Measurements from ENCODE around the gene ZNF664. TPM values are rescaled to one million over a fixed set of nuclear protein-coding genes. Genes with fewer than 3 reads are reported as not detected.

The ZNF664 gene
- total and polyA plus RNA-seq, 4 donors = 78.0 to 119 (median 88.9) TPM

- no peak for DNase-seq (ENCODE audit: low read depth in 4 of 6, low spot score in 6 of 6)
- peaks cover 11% of the 10 kb centered on the region for H3K4me1 ChIP-seq (ENCODE audit: control insufficient read depth, insufficient read depth, low read length)
- H3K36me3 ChIP-seq (ENCODE audit: control insufficient read depth, insufficient read depth, low read length) = peaks cover 4% of the 10 kb centered on the region
- WGBS (ENCODE audit: insufficient coverage) = 82% methylated on average over 7 of the region's 7 CpGs
- no peak overlapping the region for H3K27ac ChIP-seq (ENCODE audit: low read depth, low read length)
- no peak overlapping the region for H3K4me3 ChIP-seq (ENCODE audit: low read depth, low read length)
- no peaks in the 10 kb centered on the region for H3K9me3 ChIP-seq (ENCODE audit: control insufficient read depth, insufficient read depth, low read length)
- H3K27me3 ChIP-seq (ENCODE audit: control insufficient read depth, insufficient read depth, low read length) = no peaks in the 10 kb centered on the region
Measured at GRCh38 chr12:123982269-123982668, 9.3 kb downstream of the ZNF664 start.

- peak in 2 of 6 donors; percentile 69 to 84 for DNase-seq (ENCODE audit: low read depth in 4 of 6, low spot score in 6 of 6)
- 66% methylated on average over 7 of the region's 7 CpGs for WGBS (ENCODE audit: insufficient coverage)
- peaks cover 11% of the 10 kb centered on the region for H3K4me1 ChIP-seq (ENCODE audit: control insufficient read depth, insufficient read depth, low read length)
Measured at GRCh38 chr12:123983822-123984485, 10.9 kb downstream of the ZNF664 start.

GRCh38 chr12:123984903-123985302 lies 11.9 kb downstream of the ZNF664 start:
- Histone ChIP-seq H3K4me1 (ENCODE audit: control insufficient read depth, insufficient read depth, low read length) (peaks cover 11% of the 10 kb centered on the region), H3K27ac (ENCODE audit: low read depth, low read length) (no peak overlapping the region), H3K4me3 (ENCODE audit: low read depth, low read length) (no peak overlapping the region), H3K9me3 (ENCODE audit: control insufficient read depth, insufficient read depth, low read length) (no peaks in the 10 kb centered on the region), H3K36me3 (ENCODE audit: control insufficient read depth, insufficient read depth, low read length) (peaks cover 5% of the 10 kb centered on the region), H3K27me3 (ENCODE audit: control insufficient read depth, insufficient read depth, low read length) (no peaks in the 10 kb centered on the region)
- DNase-seq (ENCODE audit: low read depth in 4 of 6, low spot score in 6 of 6) = no peak
- WGBS (ENCODE audit: insufficient coverage) = 89% methylated on average over 3 of the region's 4 CpGs

More at GRCh38 chr12:123983822-123984485, 10.9 kb downstream of the ZNF664 start:
- Histone ChIP-seq H3K36me3 (ENCODE audit: control insufficient read depth, insufficient read depth, low read length) (peaks cover 7% of the 10 kb centered on the region), H3K9me3 (ENCODE audit: control insufficient read depth, insufficient read depth, low read length) (no peaks in the 10 kb centered on the region), H3K4me3 (ENCODE audit: low read depth, low read length) (no peak overlapping the region), H3K27ac (ENCODE audit: low read depth, low read length) (no peak overlapping the region), H3K27me3 (ENCODE audit: control insufficient read depth, insufficient read depth, low read length) (no peaks in the 10 kb centered on the region)

GRCh38 chr12:123986374-123986965 lies 13.5 kb downstream of the ZNF664 start:
- H3K4me3 ChIP-seq (ENCODE audit: low read depth, low read length) = no peak overlapping the region
- no CpG with 5 or more reads among the region's 3 CpGs for WGBS (ENCODE audit: insufficient coverage)
- H3K9me3 ChIP-seq (ENCODE audit: control insufficient read depth, insufficient read depth, low read length) = no peaks in the 10 kb centered on the region
- peaks cover 8% of the 10 kb centered on the region for H3K36me3 ChIP-seq (ENCODE audit: control insufficient read depth, insufficient read depth, low read length)
- H3K4me1 ChIP-seq (ENCODE audit: control insufficient read depth, insufficient read depth, low read length) = peaks cover 11% of the 10 kb centered on the region
- DNase-seq (ENCODE audit: low read depth in 4 of 6, low spot score in 6 of 6) = no peak
- H3K27ac ChIP-seq (ENCODE audit: low read depth, low read length) = no peak overlapping the region
- H3K27me3 ChIP-seq (ENCODE audit: control insufficient read depth, insufficient read depth, low read length) = no peaks in the 10 kb centered on the region

GRCh38 chr12:123987022-123987421 lies 14.0 kb downstream of the ZNF664 start:
- Histone ChIP-seq H3K4me3 (ENCODE audit: low read depth, low read length) (no peak overlapping the region), H3K4me1 (ENCODE audit: control insufficient read depth, insufficient read depth, low read length) (peaks cover 11% of the 10 kb centered on the region), H3K36me3 (ENCODE audit: control insufficient read depth, insufficient read depth, low read length) (peaks cover 8% of the 10 kb centered on the region), H3K27ac (ENCODE audit: low read depth, low read length) (no peak overlapping the region), H3K9me3 (ENCODE audit: control insufficient read depth, insufficient read depth, low read length) (no peaks in the 10 kb centered on the region), H3K27me3 (ENCODE audit: control insufficient read depth, insufficient read depth, low read length) (no peaks in the 10 kb centered on the region)
- WGBS (ENCODE audit: insufficient coverage) = no CpG with 5 or more reads among the region's 2 CpGs
- DNase-seq (ENCODE audit: low read depth in 4 of 6, low spot score in 6 of 6) = no peak

GRCh38 chr12:123989168-123989567 lies 16.2 kb downstream of the ZNF664 start:
- H3K27me3 ChIP-seq (ENCODE audit: control insufficient read depth, insufficient read depth, low read length) = no peaks in the 10 kb centered on the region
- H3K27ac ChIP-seq (ENCODE audit: low read depth, low read length) = no peak overlapping the region
- H3K4me1 ChIP-seq (ENCODE audit: control insufficient read depth, insufficient read depth, low read length) = peaks cover 11% of the 10 kb centered on the region
- no peaks in the 10 kb centered on the region for H3K9me3 ChIP-seq (ENCODE audit: control insufficient read depth, insufficient read depth, low read length)
- no peak for DNase-seq (ENCODE audit: low read depth in 4 of 6, low spot score in 6 of 6)
- 100% methylated on average over 2 of the region's 5 CpGs for whole genome bisulfite sequencing (ENCODE audit: insufficient coverage)
- peaks cover 12% of the 10 kb centered on the region for H3K36me3 ChIP-seq (ENCODE audit: control insufficient read depth, insufficient read depth, low read length)
- H3K4me3 ChIP-seq (ENCODE audit: low read depth, low read length) = no peak overlapping the region

- H3K27ac ChIP-seq (ENCODE audit: low read depth, low read length) = no peak overlapping the region
- H3K4me1 ChIP-seq (ENCODE audit: control insufficient read depth, insufficient read depth, low read length) = peaks cover 11% of the 10 kb centered on the region
- no peak for DNase-seq (ENCODE audit: low read depth in 4 of 6, low spot score in 6 of 6)
- 80% methylated on average over 1 of the region's 1 CpG for WGBS (ENCODE audit: insufficient coverage)
- no peaks in the 10 kb centered on the region for H3K9me3 ChIP-seq (ENCODE audit: control insufficient read depth, insufficient read depth, low read length)
- H3K36me3 ChIP-seq (ENCODE audit: control insufficient read depth, insufficient read depth, low read length) = peaks cover 12% of the 10 kb centered on the region
- H3K27me3 ChIP-seq (ENCODE audit: control insufficient read depth, insufficient read depth, low read length) = no peaks in the 10 kb centered on the region
- H3K4me3 ChIP-seq (ENCODE audit: low read depth, low read length) = no peak overlapping the region
Measured at GRCh38 chr12:123989753-123990152, 16.7 kb downstream of the ZNF664 start.

GRCh38 chr12:123990511-123990910 lies 17.5 kb downstream of the ZNF664 start:
- H3K27ac ChIP-seq (ENCODE audit: low read depth, low read length) = no peak overlapping the region
- DNase-seq (ENCODE audit: low read depth in 4 of 6, low spot score in 6 of 6) = no peak
- H3K4me3 ChIP-seq (ENCODE audit: low read depth, low read length) = no peak overlapping the region
- no peaks in the 10 kb centered on the region for H3K9me3 ChIP-seq (ENCODE audit: control insufficient read depth, insufficient read depth, low read length)
- 84% methylated on average over 3 of the region's 4 CpGs for WGBS (ENCODE audit: insufficient coverage)
- no peaks in the 10 kb centered on the region for H3K27me3 ChIP-seq (ENCODE audit: control insufficient read depth, insufficient read depth, low read length)
- H3K4me1 ChIP-seq (ENCODE audit: control insufficient read depth, insufficient read depth, low read length) = peaks cover 10% of the 10 kb centered on the region
- H3K36me3 ChIP-seq (ENCODE audit: control insufficient read depth, insufficient read depth, low read length) = peaks cover 12% of the 10 kb centered on the region

GRCh38 chr12:123991372-123991951 lies 18.4 kb downstream of the ZNF664 start:
- no peaks in the 10 kb centered on the region for H3K9me3 ChIP-seq (ENCODE audit: control insufficient read depth, insufficient read depth, low read length)
- H3K4me1 ChIP-seq (ENCODE audit: control insufficient read depth, insufficient read depth, low read length) = peaks cover 7% of the 10 kb centered on the region
- H3K27me3 ChIP-seq (ENCODE audit: control insufficient read depth, insufficient read depth, low read length) = no peaks in the 10 kb centered on the region
- H3K4me3 ChIP-seq (ENCODE audit: low read depth, low read length) = no peak overlapping the region
- no peak overlapping the region for H3K27ac ChIP-seq (ENCODE audit: low read depth, low read length)
- H3K36me3 ChIP-seq (ENCODE audit: control insufficient read depth, insufficient read depth, low read length) = peaks cover 12% of the 10 kb centered on the region
- WGBS (ENCODE audit: insufficient coverage) = 40% methylated on average over 1 of the region's 2 CpGs
- DNase-seq (ENCODE audit: low read depth in 4 of 6, low spot score in 6 of 6) = no peak

All from spinal cord (tissue), 10 donors.